ENCODE data around the gene MEGF8. TPM values are rescaled to one million over a fixed set of nuclear protein-coding genes. Genes with fewer than 3 reads are reported as not detected.

The MEGF8 gene
- total RNA-seq, 1 experiment from 2014 or later, result 6.5 TPM

GRCh38 chr19:42303876-42304275 lies 21.6 kb upstream of the MEGF8 start:
- H3K27me3 ChIP-seq (ENCODE audit: low read length), result no peaks in the 10 kb centered on the region
- H2AFZ ChIP-seq (ENCODE audit: low read length), result no peak overlapping the region
- H3K79me2 ChIP-seq (ENCODE audit: low read length), result peaks cover 11% of the 10 kb centered on the region
- no peaks in the 10 kb centered on the region for H3K9me2 ChIP-seq (replicated peaks; ENCODE audit: insufficient read depth, low read length)
- no peaks in the 10 kb centered on the region for H3K36me3 ChIP-seq (ENCODE audit: insufficient read depth, low read length)
- peaks cover 21% of the 10 kb centered on the region for H3K4me1 ChIP-seq (ENCODE audit: low read length)
- no peaks in the 10 kb centered on the region for H4K20me1 ChIP-seq (ENCODE audit: insufficient read depth, low read depth, low read length)
- H3K4me3 ChIP-seq (ENCODE audit: low read length), result no peak overlapping the region
- no peaks in the 10 kb centered on the region for H3K9me3 ChIP-seq (ENCODE audit: low read length)
- H3K9ac ChIP-seq (ENCODE audit: low read length), result no peak overlapping the region
- no peak overlapping the region for H3K27ac ChIP-seq (ENCODE audit: low read length)
- no peak overlapping the region for H3K4me2 ChIP-seq (ENCODE audit: low read depth, low read length, poor library complexity, severe bottlenecking)
- DNase-seq, result no peak

- no peaks in the 10 kb centered on the region for H3K9me2 ChIP-seq (replicated peaks; ENCODE audit: insufficient read depth, low read length)
- H3K27ac ChIP-seq (ENCODE audit: low read length), result no peak overlapping the region
- H3K36me3 ChIP-seq (ENCODE audit: insufficient read depth, low read length), result no peaks in the 10 kb centered on the region
- H2AFZ ChIP-seq (ENCODE audit: low read length), result no peak overlapping the region
- H3K4me2 ChIP-seq (ENCODE audit: low read depth, low read length, poor library complexity, severe bottlenecking), result no peak overlapping the region
- no peaks in the 10 kb centered on the region for H3K9me3 ChIP-seq (ENCODE audit: low read length)
- H4K20me1 ChIP-seq (ENCODE audit: insufficient read depth, low read depth, low read length), result no peaks in the 10 kb centered on the region
- H3K4me3 ChIP-seq (ENCODE audit: low read length), result no peak overlapping the region
- no peaks in the 10 kb centered on the region for H3K27me3 ChIP-seq (ENCODE audit: low read length)
- H3K79me2 ChIP-seq (ENCODE audit: low read length), result peaks cover 6% of the 10 kb centered on the region
- peaks cover 14% of the 10 kb centered on the region for H3K4me1 ChIP-seq (ENCODE audit: low read length)
- no peak for DNase-seq
- no peak overlapping the region for H3K9ac ChIP-seq (ENCODE audit: low read length)
Observed at GRCh38 chr19:42306646-42307045, 18.8 kb upstream of the MEGF8 start.

GRCh38 chr19:42309686-42310085 lies 15.7 kb upstream of the MEGF8 start:
- Histone ChIP-seq H3K79me2 (ENCODE audit: low read length) (no peaks in the 10 kb centered on the region), H3K9me2 (replicated peaks; ENCODE audit: insufficient read depth, low read length) (no peaks in the 10 kb centered on the region), H3K27ac (ENCODE audit: low read length) (no peak overlapping the region), H3K9me3 (ENCODE audit: low read length) (no peaks in the 10 kb centered on the region), H2AFZ (ENCODE audit: low read length) (no peak overlapping the region), H3K27me3 (ENCODE audit: low read length) (no peaks in the 10 kb centered on the region), H3K4me3 (ENCODE audit: low read length) (no peak overlapping the region), H4K20me1 (ENCODE audit: insufficient read depth, low read depth, low read length) (no peaks in the 10 kb centered on the region), H3K4me1 (ENCODE audit: low read length) (peaks cover 9% of the 10 kb centered on the region), H3K9ac (ENCODE audit: low read length) (no peak overlapping the region), H3K36me3 (ENCODE audit: insufficient read depth, low read length) (no peaks in the 10 kb centered on the region), H3K4me2 (ENCODE audit: low read depth, low read length, poor library complexity, severe bottlenecking) (no peak overlapping the region)
- DNase-seq, result no peak

- H3K4me2 ChIP-seq (ENCODE audit: low read depth, low read length, poor library complexity, severe bottlenecking), result no peak overlapping the region
- H3K27ac ChIP-seq (ENCODE audit: low read length), result no peak overlapping the region
- H3K9me3 ChIP-seq (ENCODE audit: low read length), result no peaks in the 10 kb centered on the region
- H3K36me3 ChIP-seq (ENCODE audit: insufficient read depth, low read length), result no peaks in the 10 kb centered on the region
- H3K27me3 ChIP-seq (ENCODE audit: low read length), result no peaks in the 10 kb centered on the region
- peaks cover 21% of the 10 kb centered on the region for H3K4me1 ChIP-seq (ENCODE audit: low read length)
- no peak overlapping the region for H3K9ac ChIP-seq (ENCODE audit: low read length)
- no peak for DNase-seq
- no peak overlapping the region for H2AFZ ChIP-seq (ENCODE audit: low read length)
- no peaks in the 10 kb centered on the region for H4K20me1 ChIP-seq (ENCODE audit: insufficient read depth, low read depth, low read length)
- no peaks in the 10 kb centered on the region for H3K9me2 ChIP-seq (replicated peaks; ENCODE audit: insufficient read depth, low read length)
- H3K4me3 ChIP-seq (ENCODE audit: low read length), result no peak overlapping the region
- no peaks in the 10 kb centered on the region for H3K79me2 ChIP-seq (ENCODE audit: low read length)
Observed at GRCh38 chr19:42311657-42312056, 13.8 kb upstream of the MEGF8 start.

GRCh38 chr19:42312370-42312769 lies 13.1 kb upstream of the MEGF8 start:
- H3K4me3 ChIP-seq (ENCODE audit: low read length), result peak overlapping the region; percentile 79; the same call in 1 of the 2 replicates
- 0 out of 2 replicates have a peak overlapping the region, but pooled peaks have one; percentile 74 for H3K9ac ChIP-seq (ENCODE audit: low read length)
- no peaks in the 10 kb centered on the region for H3K36me3 ChIP-seq (ENCODE audit: insufficient read depth, low read length)
- H3K27me3 ChIP-seq (ENCODE audit: low read length), result no peaks in the 10 kb centered on the region
- peaks cover 28% of the 10 kb centered on the region for H3K4me1 ChIP-seq (ENCODE audit: low read length)
- H3K9me3 ChIP-seq (ENCODE audit: low read length), result no peaks in the 10 kb centered on the region
- H3K9me2 ChIP-seq (replicated peaks; ENCODE audit: insufficient read depth, low read length), result no peaks in the 10 kb centered on the region
- no peak overlapping the region for H3K27ac ChIP-seq (ENCODE audit: low read length)
- no peak overlapping the region for H2AFZ ChIP-seq (ENCODE audit: low read length)
- DNase-seq, result no peak
- peak overlapping the region; percentile 88 for H3K4me2 ChIP-seq (ENCODE audit: low read depth, low read length, poor library complexity, severe bottlenecking)
- H3K79me2 ChIP-seq (ENCODE audit: low read length), result no peaks in the 10 kb centered on the region
- no peaks in the 10 kb centered on the region for H4K20me1 ChIP-seq (ENCODE audit: insufficient read depth, low read depth, low read length)

- Histone ChIP-seq H2AFZ (ENCODE audit: low read length) (peak within 1 kb of the TSS; percentile 37; the same call in 1 of the 2 replicates), H4K20me1 (ENCODE audit: insufficient read depth, low read depth, low read length) (no peaks in the 10 kb centered on the region), H3K4me3 (ENCODE audit: low read length) (peak within 1 kb of the TSS; percentile 79), H3K79me2 (ENCODE audit: low read length) (no peaks in the 10 kb centered on the region), H3K4me1 (ENCODE audit: low read length) (peaks cover 32% of the 10 kb centered on the region), H3K9me2 (replicated peaks; ENCODE audit: insufficient read depth, low read length) (no peaks in the 10 kb centered on the region), H3K9me3 (ENCODE audit: low read length) (no peaks in the 10 kb centered on the region), H3K36me3 (ENCODE audit: insufficient read depth, low read length) (no peaks in the 10 kb centered on the region), H3K27ac (ENCODE audit: low read length) (peak within 1 kb of the TSS; percentile 56; the same call in 1 of the 2 replicates), H3K9ac (ENCODE audit: low read length) (peak within 1 kb of the TSS; percentile 74), H3K4me2 (ENCODE audit: low read depth, low read length, poor library complexity, severe bottlenecking) (peak within 1 kb of the TSS; percentile 88), H3K27me3 (ENCODE audit: low read length) (no peaks in the 10 kb centered on the region)
- DNase-seq, result peak; percentile 87
Observed at GRCh38 chr19:42313096-42313839, 12.2 kb upstream of the MEGF8 start, which contains the start of gene TMEM145. Gene TMEM145, plus strand, starts transcription at chr19:42313309. Its CDS starts 68 bp downstream, at chr19:42313377.

- Histone ChIP-seq H3K9ac (ENCODE audit: low read length) (peak overlapping the region; percentile 74), H3K9me2 (replicated peaks; ENCODE audit: insufficient read depth, low read length) (no peaks in the 10 kb centered on the region), H3K4me3 (ENCODE audit: low read length) (peak overlapping the region; percentile 79), H3K27ac (ENCODE audit: low read length) (peak overlapping the region; percentile 56; the same call in 1 of the 2 replicates), H3K36me3 (ENCODE audit: insufficient read depth, low read length) (no peaks in the 10 kb centered on the region), H4K20me1 (ENCODE audit: insufficient read depth, low read depth, low read length) (no peaks in the 10 kb centered on the region), H3K4me1 (ENCODE audit: low read length) (peaks cover 32% of the 10 kb centered on the region), H3K27me3 (ENCODE audit: low read length) (no peaks in the 10 kb centered on the region), H3K4me2 (ENCODE audit: low read depth, low read length, poor library complexity, severe bottlenecking) (peak overlapping the region; percentile 88), H2AFZ (ENCODE audit: low read length) (no peak overlapping the region), H3K79me2 (ENCODE audit: low read length) (no peaks in the 10 kb centered on the region), H3K9me3 (ENCODE audit: low read length) (no peaks in the 10 kb centered on the region)
- peak; percentile 73 for DNase-seq
Observed at GRCh38 chr19:42313840-42314755, 11.3 kb upstream of the MEGF8 start.

- Histone ChIP-seq H3K9ac (ENCODE audit: low read length) (peak overlapping the region; percentile 74), H3K4me2 (ENCODE audit: low read depth, low read length, poor library complexity, severe bottlenecking) (peak overlapping the region; percentile 88), H3K9me3 (ENCODE audit: low read length) (no peaks in the 10 kb centered on the region), H3K36me3 (ENCODE audit: insufficient read depth, low read length) (no peaks in the 10 kb centered on the region), H3K27me3 (ENCODE audit: low read length) (no peaks in the 10 kb centered on the region), H4K20me1 (ENCODE audit: insufficient read depth, low read depth, low read length) (no peaks in the 10 kb centered on the region), H2AFZ (ENCODE audit: low read length) (no peak overlapping the region), H3K4me3 (ENCODE audit: low read length) (peak overlapping the region; percentile 79; the same call in 1 of the 2 replicates), H3K4me1 (ENCODE audit: low read length) (peaks cover 32% of the 10 kb centered on the region), H3K27ac (ENCODE audit: low read length) (no peak overlapping the region), H3K79me2 (ENCODE audit: low read length) (no peaks in the 10 kb centered on the region), H3K9me2 (replicated peaks; ENCODE audit: insufficient read depth, low read length) (no peaks in the 10 kb centered on the region)
- DNase-seq, result no peak
Observed at GRCh38 chr19:42315024-42315423, 10.4 kb upstream of the MEGF8 start.

All from Karpas-422 (cell line).